Sigmoid colon (tissue), 4 donors: ENCODE measurements around the gene SELENBP1.
"Not testable (repeated sequence)": the region's sequence is repeated elsewhere in the genome, so short reads cannot be mapped to it uniquely, and the experiment has no call there.

Experiments used
- EP300 ChIP-seq, 4 donors: sonication (generic); formaldehyde crosslinking; IDR thresholded peaks; one replicate each; pipeline ENCODE4 v1.6.1; 2017; ENCODE audit warnings: antibody characterized with exemption in 4 of 4
- POLR2A ChIP-seq, 2 donors: fragments of 450-650 bp; IDR thresholded peaks; one replicate each; pipeline ENCODE4 v1.6.1; 2016; ENCODE audit warnings: antibody characterized with exemption in 2 of 2, mild to moderate bottlenecking in 2 of 2, moderate library complexity in 2 of 2
- TF ChIP-seq, protein P1 (sequence below), 4 experiments: fragments of 450-650 bp in 3 of 4; fragments of 200-600 bp in 1 of 4; IDR thresholded peaks; one replicate each; pipeline ENCODE4 v1.5.1; 2016 to 2019; ENCODE audit warnings: antibody characterized with exemption in 4 of 4, mild to moderate bottlenecking in 3 of 4, moderate library complexity in 2 of 4

DNA sequence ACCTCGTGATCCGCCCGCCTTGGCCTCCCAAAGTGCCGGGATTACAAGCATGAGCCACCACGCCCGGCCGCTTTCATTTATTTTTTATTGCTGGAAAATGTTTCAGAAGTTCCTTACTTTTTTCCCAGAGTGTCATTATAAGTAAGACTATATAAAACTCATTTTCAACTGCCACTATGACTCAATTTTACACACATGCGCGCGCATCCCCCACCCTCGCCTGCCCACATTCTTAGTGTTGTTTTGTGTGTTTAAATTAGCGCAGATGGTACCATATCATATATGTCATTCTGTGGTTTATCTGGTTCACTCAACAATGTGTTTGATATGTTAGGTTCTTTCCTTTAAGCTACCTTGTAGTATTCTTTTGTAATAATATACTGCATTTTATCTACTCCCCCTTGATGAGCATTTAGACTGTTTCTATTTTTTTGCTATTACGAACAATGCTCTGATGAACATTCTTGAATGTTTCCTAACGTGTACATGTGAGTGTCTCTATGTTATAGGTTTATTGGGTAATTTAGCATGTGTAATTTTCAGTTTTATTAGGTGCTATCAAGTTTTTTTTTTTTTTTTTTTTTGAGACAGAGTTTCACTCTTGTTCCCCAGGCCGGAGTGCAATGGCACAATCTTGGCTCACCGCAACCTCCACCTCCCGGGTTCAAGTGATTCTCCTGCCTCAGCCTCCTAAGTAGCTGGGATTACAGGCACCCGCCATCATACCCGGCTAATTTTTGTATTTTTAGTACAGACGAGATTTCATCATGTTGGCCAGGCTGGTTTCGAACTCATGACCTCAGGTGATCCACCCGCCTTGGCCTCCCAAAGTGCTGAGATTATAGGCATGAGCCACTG lies 17.9 kb upstream of the SELENBP1 start:
- TF ChIP-seq, protein P1, sequence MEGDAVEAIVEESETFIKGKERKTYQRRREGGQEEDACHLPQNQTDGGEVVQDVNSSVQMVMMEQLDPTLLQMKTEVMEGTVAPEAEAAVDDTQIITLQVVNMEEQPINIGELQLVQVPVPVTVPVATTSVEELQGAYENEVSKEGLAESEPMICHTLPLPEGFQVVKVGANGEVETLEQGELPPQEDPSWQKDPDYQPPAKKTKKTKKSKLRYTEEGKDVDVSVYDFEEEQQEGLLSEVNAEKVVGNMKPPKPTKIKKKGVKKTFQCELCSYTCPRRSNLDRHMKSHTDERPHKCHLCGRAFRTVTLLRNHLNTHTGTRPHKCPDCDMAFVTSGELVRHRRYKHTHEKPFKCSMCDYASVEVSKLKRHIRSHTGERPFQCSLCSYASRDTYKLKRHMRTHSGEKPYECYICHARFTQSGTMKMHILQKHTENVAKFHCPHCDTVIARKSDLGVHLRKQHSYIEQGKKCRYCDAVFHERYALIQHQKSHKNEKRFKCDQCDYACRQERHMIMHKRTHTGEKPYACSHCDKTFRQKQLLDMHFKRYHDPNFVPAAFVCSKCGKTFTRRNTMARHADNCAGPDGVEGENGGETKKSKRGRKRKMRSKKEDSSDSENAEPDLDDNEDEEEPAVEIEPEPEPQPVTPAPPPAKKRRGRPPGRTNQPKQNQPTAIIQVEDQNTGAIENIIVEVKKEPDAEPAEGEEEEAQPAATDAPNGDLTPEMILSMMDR (IDR thresholded peaks at IDR 0.05): not testable (repeated sequence)
- not testable (repeated sequence) for TF ChIP-seq POLR2A, EP300 (IDR thresholded peaks at IDR 0.05)
